ENCODE data around the gene RAD51B.

The RAD51B gene

GRCh38 chr14:68167383-68168087 lies 348.0 kb downstream of the RAD51B start:
- in situ Hi-C loops (cut with HindIII; ENCODE audit: low pct_ligation_motif_present, low sequenced_read_pairs), result no loop called here
- no peak for TF ChIP-seq CTCF (IDR thresholded peaks at IDR 0.05; ENCODE audit: low read depth, low read length, missing control alignments)

GRCh38 chr14:68168460-68169109 lies 349.0 kb downstream of the RAD51B start:
- no peak overlapping the region for H3K27ac ChIP-seq
- H3K36me3 ChIP-seq (replicated peaks), result no peaks in the 10 kb centered on the region
- no peak for TF ChIP-seq CTCF (IDR thresholded peaks at IDR 0.05; ENCODE audit: low read depth, low read length, missing control alignments)

More at GRCh38 chr14:68167383-68168087, 348.0 kb downstream of the RAD51B start:
- DNase-seq, result no peak
- Histone ChIP-seq H3K27me3 (replicated peaks) (no peaks in the 10 kb centered on the region), H3K36me3 (replicated peaks) (no peaks in the 10 kb centered on the region), H3K4me3 (ENCODE audit: low read depth, low read length) (no peak overlapping the region), H3K27ac (no peak overlapping the region)

GRCh38 chr14:68172216-68172615 lies 352.6 kb downstream of the RAD51B start:
- Histone ChIP-seq H3K27me3 (replicated peaks) (no peaks in the 10 kb centered on the region), H3K27ac (no peak overlapping the region), H3K36me3 (replicated peaks) (no peaks in the 10 kb centered on the region), H3K4me3 (ENCODE audit: low read depth, low read length) (no peak overlapping the region)
- no peak for DNase-seq
- in situ Hi-C loops (cut with HindIII; ENCODE audit: low pct_ligation_motif_present, low sequenced_read_pairs), result no loop called here
- TF ChIP-seq CTCF (IDR thresholded peaks at IDR 0.05; ENCODE audit: low read depth, low read length, missing control alignments), result no peak

More at GRCh38 chr14:68168460-68169109, 349.0 kb downstream of the RAD51B start:
- DNase-seq, result no peak
- Histone ChIP-seq H3K4me3 (ENCODE audit: low read depth, low read length) (no peak overlapping the region), H3K27me3 (replicated peaks) (no peaks in the 10 kb centered on the region)
- in situ Hi-C loops (cut with HindIII; ENCODE audit: low pct_ligation_motif_present, low sequenced_read_pairs), result no loop called here

- no peak overlapping the region for H3K4me3 ChIP-seq (ENCODE audit: low read depth, low read length)
- DNase-seq, result no peak
- no peaks in the 10 kb centered on the region for H3K27me3 ChIP-seq (replicated peaks)
- no peak overlapping the region for H3K27ac ChIP-seq
- TF ChIP-seq CTCF (IDR thresholded peaks at IDR 0.05; ENCODE audit: low read depth, low read length, missing control alignments), result no peak
- in situ Hi-C loops (cut with HindIII; ENCODE audit: low pct_ligation_motif_present, low sequenced_read_pairs), result no loop called here
- H3K36me3 ChIP-seq (replicated peaks), result no peaks in the 10 kb centered on the region
Measured at GRCh38 chr14:68172627-68173026, 353.0 kb downstream of the RAD51B start.

- H3K27me3 ChIP-seq (replicated peaks), result no peaks in the 10 kb centered on the region
- in situ Hi-C loops (cut with HindIII; ENCODE audit: low pct_ligation_motif_present, low sequenced_read_pairs), result no loop called here
Measured at GRCh38 chr14:68173227-68173972, 353.8 kb downstream of the RAD51B start.

More at GRCh38 chr14:68173227-68173972, 353.8 kb downstream of the RAD51B start:
- no peak overlapping the region for H3K27ac ChIP-seq
- TF ChIP-seq CTCF (IDR thresholded peaks at IDR 0.05; ENCODE audit: low read depth, low read length, missing control alignments), result no peak
- H3K4me3 ChIP-seq (ENCODE audit: low read depth, low read length), result no peak overlapping the region
- DNase-seq, result no peak
- no peaks in the 10 kb centered on the region for H3K36me3 ChIP-seq (replicated peaks)
